CD14-positive monocyte (primary cell): ENCODE data around the gene LPCAT4. TPM values are rescaled to one million over a fixed set of nuclear protein-coding genes. Genes with fewer than 3 reads are reported as not detected.
A peak's percentile ranks its signal among the peaks of the same experiment; 100 is the strongest.

Experiments
- DNase-seq, 3 donors: peaks; one replicate each; pipeline ENCODE4 v3.0.0-alpha.2; 2011 to 2022
- H2AFZ ChIP-seq: 2 replicates; pipeline ENCODE4 v1.6.0; 2012; ENCODE audit warnings: mild to moderate bottlenecking, low read depth, low read length, inconsistent platforms; ENCODE audit not compliant: insufficient read depth, poor library complexity, severe bottlenecking
- H3K27ac ChIP-seq, 2 donors: 1 replicate in 1 of 2; 2 replicates in 1 of 2; pipeline ENCODE4 v1.5.1; 2012 to 2013; ENCODE audit warnings: low read length in 2 of 2, control low read depth in 1 of 2, inconsistent platforms in 1 of 2, low read depth in 1 of 2, mild to moderate bottlenecking in 1 of 2
- H3K27me3 ChIP-seq, 2 donors: one replicate each; pipeline versions ENCODE4 v1.6.0 to v1.6.1; 2011 to 2013; ENCODE audit warnings: low read length in 2 of 2; ENCODE audit not compliant: control insufficient read depth in 2 of 2, insufficient read depth in 2 of 2
- H3K36me3 ChIP-seq, 2 donors: replicated peaks in 1 of 2; 1 replicate in 1 of 2; 2 replicates in 1 of 2; pipeline versions ENCODE4 v1.5.1 to v1.6.1; 2012 to 2013; ENCODE audit warnings: low read length in 2 of 2, control low read depth in 1 of 2, inconsistent platforms in 1 of 2, mild to moderate bottlenecking in 1 of 2; ENCODE audit not compliant: insufficient read depth in 2 of 2, control insufficient read depth in 1 of 2
- H3K4me1 ChIP-seq, 2 donors: 1 replicate in 1 of 2; 2 replicates in 1 of 2; pipeline versions ENCODE4 v1.5.1 to v1.6.1; 2012 to 2013; ENCODE audit warnings: low read length in 2 of 2, control low read depth in 1 of 2, inconsistent platforms in 1 of 2, mild to moderate bottlenecking in 1 of 2, moderate library complexity in 1 of 2; ENCODE audit not compliant: insufficient read depth in 2 of 2, control insufficient read depth in 1 of 2
- H3K4me2 ChIP-seq: replicated peaks from 2 replicates; pipeline ENCODE3; 2012; ENCODE audit warnings: low read length, moderate library complexity, mild to moderate bottlenecking; ENCODE audit not compliant: poor library complexity, severe bottlenecking; ENCODE audit errors: extremely low read depth
- H3K4me3 ChIP-seq, 3 experiments: fragments of 200-600 bp in 1 of 3; sonication (generic) in 1 of 3; replicated peaks in 1 of 3; 1 replicate in 2 of 3; 2 replicates in 1 of 3; pipeline ENCODE4 v1.5.1; 2011 to 2013; ENCODE audit warnings: low read length in 3 of 3, mild to moderate bottlenecking in 3 of 3, control low read depth in 2 of 3, low read depth in 2 of 3, inconsistent platforms in 1 of 3, moderate library complexity in 1 of 3
- H3K79me2 ChIP-seq: 2 replicates; pipeline ENCODE4 v1.6.0; 2012; ENCODE audit warnings: mild to moderate bottlenecking, control low read depth, inconsistent platforms, low read length, moderate library complexity; ENCODE audit not compliant: insufficient read depth
- H3K9ac ChIP-seq: 2 replicates; pipeline ENCODE4 v1.6.0; 2017; ENCODE audit warnings: low read length, mild to moderate bottlenecking; ENCODE audit not compliant: insufficient read depth, poor library complexity, severe bottlenecking
- H3K9me3 ChIP-seq, 2 donors: replicated peaks in 1 of 2; 1 replicate in 1 of 2; 2 replicates in 1 of 2; pipeline versions ENCODE4 v1.5.1 to v1.6.1; 2012 to 2013; ENCODE audit warnings: low read length in 2 of 2, control low read depth in 1 of 2; ENCODE audit not compliant: control insufficient read depth in 1 of 2, insufficient read depth in 1 of 2
- H4K20me1 ChIP-seq: 2 replicates; pipeline ENCODE4 v1.6.0; 2012; ENCODE audit warnings: mild to moderate bottlenecking, low read length, control low read depth, moderate library complexity; ENCODE audit not compliant: insufficient read depth
- H3K27ac Mint-ChIP-seq, 7 donors: one replicate each; pipeline ENCODE4 v1.8.0; 2020; ENCODE audit warnings: mild to moderate bottlenecking in 7 of 7, mixed read lengths in 7 of 7, moderate library complexity in 6 of 7, inconsistent platforms in 2 of 7
- H3K27me3 Mint-ChIP-seq, 3 donors: one replicate each; pipeline ENCODE4 v1.8.0; 2021 to 2022; ENCODE audit warnings: low read depth in 3 of 3, mild to moderate bottlenecking in 3 of 3, mixed read lengths in 3 of 3, moderate library complexity in 3 of 3, inconsistent platforms in 1 of 3
- H3K36me3 Mint-ChIP-seq, 2 donors: one replicate each; pipeline ENCODE4 v1.8.0; 2020; ENCODE audit warnings: mixed read lengths in 2 of 2, inconsistent platforms in 1 of 2, mild to moderate bottlenecking in 1 of 2
- H3K4me1 Mint-ChIP-seq: one replicate; pipeline ENCODE4 v1.8.0; 2020; ENCODE audit warnings: mild to moderate bottlenecking, mixed read lengths
- H3K4me3 Mint-ChIP-seq, 2 donors: one replicate each; pipeline ENCODE4 v1.8.0; 2020; ENCODE audit warnings: mild to moderate bottlenecking in 2 of 2, mixed read lengths in 2 of 2, moderate library complexity in 1 of 2
- H3K9me3 Mint-ChIP-seq, 7 donors: one replicate each; pipeline ENCODE4 v1.8.0; 2020 to 2022; ENCODE audit warnings: mixed read lengths in 7 of 7, mild to moderate bottlenecking in 6 of 7, moderate library complexity in 6 of 7, inconsistent platforms in 2 of 7
- CTCF ChIP-seq: fragments of 200-600 bp; IDR thresholded peaks from one replicate; pipeline ENCODE4 v1.8.0; 2022; ENCODE audit warnings: antibody characterized with exemption, mild to moderate bottlenecking
- WGBS: methylation state at CpG from one replicate; pipeline ENCODE4 v1.1.5; 2013; ENCODE audit warnings: missing lambda C conversion rate; ENCODE audit not compliant: insufficient coverage; 5-methylcytosine and 5-hydroxymethylcytosine counted together
- intact Hi-C, 2 donors: fragments of 100-400 bp; cut with micrococcal nuclease; formaldehyde crosslinking; loops; one replicate each; pipeline versions ENCODE4 v1.15.0 to v1.15.1; 2023
- polyA plus RNA-seq, 3 donors: library from polyadenylated mRNA; depleted of rRNA in 1 of 3; unstranded in 2 of 3; stranded (reverse) in 1 of 3; fragments of 300-500 nt in 2 of 3; fragments of >200 nt in 1 of 3; fragmentation: Illumina TruSeq in 2 of 3; gene quantifications; 1 replicate in 2 of 3; 2 replicates in 1 of 3; pipeline ENCODE4 v1.2.3, GENCODE V29; 2012 to 2021

LPCAT4 gene
- polyA plus RNA-seq, 3 donors: 3.3 to 39.5 (median 4.2) TPM

- no peak for TF ChIP-seq CTCF
- no CpG with 5 or more reads among the region's 5 CpGs for WGBS
- peaks cover 30 to 36% of the 10 kb centered on the region in 2 donors for H3K4me1 ChIP-seq
- DNase-seq: no peak
- H3K27me3 ChIP-seq: no peaks in the 10 kb centered on the region
- intact Hi-C loops: loop anchor here (10.0 kb wide), 2 partner anchors 105 to 655 kb away; partner anchors contain the start of genes EMC4 (in 1 of the 2) and ZNF770 (in 1 of the 2)
- peaks cover 10 to 21% of the 10 kb centered on the region in 2 donors for H3K36me3 ChIP-seq
- Mint-ChIP-seq H3K36me3 (peaks cover 24 to 35% of the 10 kb centered on the region in 2 donors), H3K4me1 (peaks cover 41% of the 10 kb centered on the region), H3K27me3 (peaks cover 0 to 2% (median 0%) of the 10 kb centered on the region in 3 donors), H3K9me3 (peaks cover 0 to 3% (median 0%) of the 10 kb centered on the region in 7 donors), H3K4me3 (no peak overlapping the region), H3K27ac (no peak overlapping the region)
- peaks cover 96% of the 10 kb centered on the region for H3K79me2 ChIP-seq
- no peak overlapping the region for H3K9ac ChIP-seq
- no peak overlapping the region for H3K27ac ChIP-seq
- no peak overlapping the region for H2AFZ ChIP-seq
- no peak overlapping the region for H3K4me3 ChIP-seq
- no peaks in the 10 kb centered on the region for H3K9me3 ChIP-seq
- H4K20me1 ChIP-seq: peaks cover 51% of the 10 kb centered on the region
- no peak overlapping the region for H3K4me2 ChIP-seq
Observed at GRCh38 chr15:34330279-34330678, 36.7 kb downstream of the LPCAT4 start.

- Mint-ChIP-seq H3K36me3 (peaks cover 24 to 35% of the 10 kb centered on the region in 2 donors), H3K4me1 (peaks cover 37% of the 10 kb centered on the region), H3K27ac (peak overlapping the region; percentile 0 to 82 (median 27)), H3K27me3 (peaks cover 0 to 2% (median 0%) of the 10 kb centered on the region in 3 donors), H3K9me3 (peaks cover 0 to 3% (median 0%) of the 10 kb centered on the region in 7 donors), H3K4me3 (no peak overlapping the region)
- Histone ChIP-seq H3K27me3 (no peaks in the 10 kb centered on the region), H3K36me3 (peaks cover 10 to 21% of the 10 kb centered on the region in 2 donors), H3K4me3 (no peak overlapping the region), H3K9me3 (no peaks in the 10 kb centered on the region), H3K4me1 (peaks cover 23 to 27% of the 10 kb centered on the region in 2 donors), H2AFZ (no peak overlapping the region), H3K9ac (no peak overlapping the region), H3K4me2 (no peak overlapping the region), H3K27ac (peak overlapping the region in 1 of 2 donors; percentile 33), H3K79me2 (peaks cover 99% of the 10 kb centered on the region), H4K20me1 (peaks cover 64% of the 10 kb centered on the region)
- intact Hi-C loops: no loop called here
- WGBS: 70% methylated on average over 2 of the region's 2 CpGs
- no peak for TF ChIP-seq CTCF
- DNase-seq: no peak
Observed at GRCh38 chr15:34329006-34329405, 38.0 kb downstream of the LPCAT4 start.
